GM18868 (cell line): ENCODE data around the gene SERPINB4.

Source experiments
- ATAC-seq: cut with Tn5 transposase; IDR thresholded peaks from one replicate; pipeline ENCODE4 v1.9.1; 2021; ENCODE audit warnings: mild to moderate bottlenecking, moderate library complexity; ENCODE audit not compliant: unreplicated experiment

SERPINB4 gene

GRCh38 chr18:63637703-63638102 lies 6.4 kb downstream of the SERPINB4 start:
- no peak for ATAC-seq

GRCh38 chr18:63627819-63628218 lies 16.2 kb downstream of the SERPINB4 start:
- no peak for ATAC-seq

- no peak for ATAC-seq
Measured at GRCh38 chr18:63626431-63626830, 17.6 kb downstream of the SERPINB4 start.

GRCh38 chr18:63624863-63625262 lies 19.2 kb downstream of the SERPINB4 start:
- no peak for ATAC-seq

GRCh38 chr18:63619661-63620060 lies 24.4 kb downstream of the SERPINB4 start:
- no peak for ATAC-seq

GRCh38 chr18:63617915-63618234 lies 26.2 kb downstream of the SERPINB4 start:
- peak; percentile 4 for ATAC-seq

GRCh38 chr18:63617049-63617914 lies 26.8 kb downstream of the SERPINB4 start:
- ATAC-seq: peak; percentile 86

GRCh38 chr18:63613420-63613819 lies 30.6 kb downstream of the SERPINB4 start:
- no peak for ATAC-seq

- ATAC-seq: no peak
Measured at GRCh38 chr18:63606526-63606925, 37.5 kb downstream of the SERPINB4 start.

- no peak for ATAC-seq
Measured at GRCh38 chr18:63604791-63605567, 39.1 kb downstream of the SERPINB4 start.

GRCh38 chr18:63603772-63604171 lies 40.3 kb downstream of the SERPINB4 start:
- ATAC-seq: peak; percentile 86

- ATAC-seq: no peak
Measured at GRCh38 chr18:63603355-63603754, 40.7 kb downstream of the SERPINB4 start.

GRCh38 chr18:63596964-63597363 lies 47.1 kb downstream of the SERPINB4 start:
- no peak for ATAC-seq

GRCh38 chr18:63592471-63592870 lies 51.6 kb downstream of the SERPINB4 start:
- ATAC-seq: no peak

- ATAC-seq: no peak
Measured at GRCh38 chr18:63591725-63592124, 52.3 kb downstream of the SERPINB4 start.

- no peak for ATAC-seq
Measured at GRCh38 chr18:63590966-63591695, 52.9 kb downstream of the SERPINB4 start.

- ATAC-seq: no peak
Measured at GRCh38 chr18:63590373-63590772, 53.7 kb downstream of the SERPINB4 start.

- ATAC-seq: no peak
Measured at GRCh38 chr18:63588909-63589308, 55.1 kb downstream of the SERPINB4 start.
